ENCODE results near the gene CKMT2. TPM values are rescaled to one million over a fixed set of nuclear protein-coding genes. Genes with fewer than 3 reads are reported as not detected.

Gene CKMT2
- polyA plus RNA-seq, 1 donor: 75.1 TPM

GRCh38 chr5:81308836-81309235 lies 75.7 kb downstream of the CKMT2 start:
- no peak for DNase-seq

DNA sequence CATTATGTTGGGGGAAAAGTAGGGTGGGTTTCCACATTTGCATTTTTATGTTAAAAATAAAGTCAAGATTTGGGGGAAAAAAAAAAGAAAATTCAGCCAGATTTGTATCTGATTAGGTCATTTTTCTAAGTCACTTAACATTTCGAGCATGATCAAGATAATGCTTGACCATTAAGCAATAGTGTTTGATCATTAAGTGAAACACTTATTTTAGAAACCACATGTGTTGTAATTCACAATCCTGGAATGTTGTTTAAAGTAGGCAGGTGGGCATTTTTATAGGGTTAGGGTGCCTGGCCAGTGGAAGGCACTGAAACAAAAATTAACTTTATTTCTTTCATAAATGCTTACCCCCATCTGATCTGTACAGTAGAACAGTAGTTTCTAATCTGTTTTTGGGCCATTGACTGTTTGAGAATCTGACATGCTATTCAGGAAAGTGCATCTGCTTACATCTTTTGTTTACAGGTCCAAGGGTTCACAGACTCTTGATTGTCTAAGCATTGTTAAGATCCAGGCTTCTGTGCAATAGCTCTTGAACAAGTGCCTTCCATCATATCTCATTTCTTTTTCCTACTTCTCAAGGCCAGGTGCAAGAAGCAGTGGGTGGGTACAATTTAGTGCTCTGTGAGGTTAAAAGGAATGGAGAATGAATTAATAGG lies 77.4 kb downstream of the CKMT2 start:
- DNase-seq: no peak

DNA sequence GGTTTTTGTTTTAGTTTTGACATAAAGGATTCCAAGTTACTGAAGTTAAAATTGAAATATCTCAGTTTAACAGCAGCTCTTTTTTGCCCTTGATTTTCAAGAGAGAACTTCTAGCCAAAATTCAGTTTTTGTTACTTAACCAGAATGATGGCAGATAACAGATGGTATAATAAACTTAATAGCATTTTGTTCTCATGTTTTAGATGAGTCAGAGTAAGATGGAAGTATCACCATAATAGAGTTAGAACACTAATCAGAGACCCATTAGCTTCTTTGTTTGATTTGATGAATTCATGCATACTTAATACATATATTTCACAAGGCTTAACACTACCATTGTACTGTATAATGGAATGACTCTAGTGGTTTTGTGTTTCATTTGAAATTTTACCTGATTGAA lies 80.2 kb downstream of the CKMT2 start:
- no peak for DNase-seq

- no peak for DNase-seq
Observed at GRCh38 chr5:81313686-81314085, 80.6 kb downstream of the CKMT2 start.

- no peak for DNase-seq
Observed at GRCh38 chr5:81314581-81314980, 81.5 kb downstream of the CKMT2 start.

DNA sequence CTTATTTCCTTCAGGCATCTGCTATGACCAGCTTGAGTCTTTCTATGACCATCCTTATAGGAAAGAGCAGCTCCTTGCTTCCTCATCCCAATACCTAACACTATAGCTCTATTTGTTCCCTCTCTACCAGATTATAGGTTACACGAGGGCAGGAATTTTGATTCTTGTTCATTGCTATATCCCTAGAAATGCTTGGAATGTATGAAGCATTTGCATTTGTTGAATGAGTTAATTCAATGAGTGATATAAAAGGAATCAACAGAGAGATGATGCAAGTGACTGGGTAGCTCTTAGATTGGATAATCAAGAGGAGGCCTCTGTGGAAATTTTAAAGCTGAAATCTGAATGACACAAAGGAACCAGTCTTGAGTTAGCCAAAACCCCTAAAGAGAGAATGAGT lies 82.2 kb downstream of the CKMT2 start:
- DNase-seq: no peak

- no peak for DNase-seq
Observed at GRCh38 chr5:81315830-81316229, 82.7 kb downstream of the CKMT2 start.

Other genes starting within 250 kb of the CKMT2 start
- gene ZCCHC9, start 68.3 kb downstream of the CKMT2 start, polyA plus RNA-seq (ENCODE audit: insufficient read length): 24.7 TPM
- gene ACOT12, start 160.8 kb downstream of the CKMT2 start, polyA plus RNA-seq (ENCODE audit: insufficient read length): not detected

Measured in hindlimb muscle (tissue), 1 donor.